HG03460 (cell line): ENCODE data around the gene ATG7.

Experiments
- ATAC-seq: cut with Tn5 transposase; IDR thresholded peaks from one replicate; pipeline ENCODE4 v1.9.1; 2021; ENCODE audit not compliant: unreplicated experiment

ATG7 gene

GRCh38 chr3:11529281-11529680 is 257.1 kb downstream of the ATG7 start:
- no peak for ATAC-seq

- ATAC-seq = no peak
Measured at GRCh38 chr3:11530153-11530721, 258.0 kb downstream of the ATG7 start.

GRCh38 chr3:11532931-11533391 is 260.8 kb downstream of the ATG7 start:
- no peak for ATAC-seq

GRCh38 chr3:11534011-11534792 is 262.0 kb downstream of the ATG7 start:
- no peak for ATAC-seq

- ATAC-seq = no peak
Measured at GRCh38 chr3:11534793-11535101, 262.6 kb downstream of the ATG7 start.

- no peak for ATAC-seq
Measured at GRCh38 chr3:11535243-11535960, 263.2 kb downstream of the ATG7 start.

- no peak for ATAC-seq
Measured at GRCh38 chr3:11536132-11536935, 264.1 kb downstream of the ATG7 start.

- ATAC-seq = no peak
Measured at GRCh38 chr3:11536936-11537612, 264.9 kb downstream of the ATG7 start.

- no peak for ATAC-seq
Measured at GRCh38 chr3:11538581-11538980, 266.4 kb downstream of the ATG7 start.

- ATAC-seq = no peak
Measured at GRCh38 chr3:11539218-11539617, 267.0 kb downstream of the ATG7 start.

GRCh38 chr3:11539677-11540076 is 267.5 kb downstream of the ATG7 start:
- ATAC-seq = no peak

GRCh38 chr3:11541321-11542303 is 269.4 kb downstream of the ATG7 start:
- no peak for ATAC-seq

- ATAC-seq = no peak
Measured at GRCh38 chr3:11542551-11542950, 270.4 kb downstream of the ATG7 start.

GRCh38 chr3:11543141-11543947 is 271.1 kb downstream of the ATG7 start:
- no peak for ATAC-seq

GRCh38 chr3:11543948-11544387 is 271.8 kb downstream of the ATG7 start:
- ATAC-seq = no peak

GRCh38 chr3:11544412-11545181 is 272.4 kb downstream of the ATG7 start:
- ATAC-seq = no peak

GRCh38 chr3:11545186-11545851 is 273.1 kb downstream of the ATG7 start:
- no peak for ATAC-seq
